ENCODE data around the gene GBP1. TPM values are rescaled to one million over a fixed set of nuclear protein-coding genes. Genes with fewer than 3 reads are reported as not detected.
"Not testable (repeated sequence)": the region's sequence is repeated elsewhere in the genome, so short reads cannot be mapped to it uniquely, and the experiment has no call there.

GBP1 gene
- total and polyA plus RNA-seq, 2 donors, result 44.1 to 53.0 TPM

DNA sequence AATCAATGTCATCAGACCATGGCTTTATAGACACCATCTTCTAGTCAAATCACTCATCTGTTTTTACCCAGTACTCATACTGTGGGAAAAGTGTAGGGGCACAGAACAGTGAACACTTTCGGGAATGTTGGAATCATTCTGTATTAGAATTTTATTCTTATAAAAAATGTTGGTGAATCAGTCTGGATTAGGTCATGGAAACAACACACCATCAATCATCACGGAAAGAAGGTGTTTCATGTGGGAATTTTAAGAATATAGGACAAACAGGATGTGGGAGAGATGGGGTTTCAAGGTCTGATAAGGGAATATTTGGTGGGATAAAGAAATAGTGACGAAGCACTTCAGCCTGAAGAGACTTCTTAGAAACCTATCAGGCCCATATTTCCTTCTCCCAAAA is 17.3 kb downstream of the GBP1 start:
- peaks cover 0 to 2% of the 10 kb centered on the region in 2 donors for H3K36me3 ChIP-seq (ENCODE audit: control insufficient read depth in 2 of 2, insufficient read depth in 2 of 2, low read length in 1 of 2)
- no peak for DNase-seq (ENCODE audit: low read depth in 6 of 9, low spot score in 9 of 9)
- 75% methylated on average over 3 of the region's 3 CpGs for WGBS

DNA sequence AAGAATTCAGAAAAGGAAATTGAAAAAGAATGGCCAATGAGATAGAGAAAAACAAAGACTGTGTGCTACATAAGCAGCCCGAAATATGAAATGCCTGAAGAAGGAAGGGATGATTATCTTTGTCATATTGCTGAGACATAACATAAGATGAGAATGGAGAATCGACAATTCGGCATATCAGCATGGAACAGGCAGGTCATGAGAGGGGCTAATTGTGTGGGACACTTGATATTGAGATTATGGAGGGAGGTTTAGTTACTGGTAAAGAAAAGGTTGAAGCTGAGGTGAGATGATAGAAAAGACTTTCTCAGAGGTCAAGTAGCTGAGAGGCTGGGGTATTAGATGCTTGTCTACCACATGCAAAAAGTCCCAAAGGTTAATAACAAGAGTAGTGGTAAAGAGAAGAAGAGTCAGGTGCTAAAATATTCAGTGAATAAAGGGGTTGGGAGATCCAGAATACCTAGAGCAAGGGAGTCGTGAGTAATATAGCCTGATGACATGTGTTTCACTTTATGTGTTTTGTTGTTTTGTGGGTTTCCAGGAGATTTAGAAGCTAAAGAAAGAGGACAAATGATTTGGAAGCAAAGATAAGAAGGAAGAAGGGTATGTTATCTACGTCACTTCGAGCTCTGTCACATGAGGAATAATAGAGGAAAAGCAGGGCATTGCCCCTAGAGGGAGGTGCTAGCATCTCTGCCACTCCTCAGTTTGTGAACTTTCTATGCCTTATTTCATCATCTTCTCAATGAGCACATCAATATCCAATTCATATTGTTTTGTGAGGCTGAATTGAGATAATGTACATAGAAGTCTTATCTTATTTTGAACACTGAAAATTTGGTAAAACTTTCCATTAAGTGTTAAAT is 18.5 kb downstream of the GBP1 start:
- not testable (repeated sequence) for H3K27ac ChIP-seq (ENCODE audit: low read depth in 1 of 2, low read length in 1 of 2); DNase-seq (ENCODE audit: low read depth in 6 of 9, low spot score in 9 of 9); H3K27me3 ChIP-seq (ENCODE audit: control insufficient read depth in 2 of 2, insufficient read depth in 1 of 2, low read length in 1 of 2); H3K36me3 ChIP-seq (ENCODE audit: control insufficient read depth in 2 of 2, insufficient read depth in 2 of 2, low read length in 1 of 2); H3K4me1 ChIP-seq (ENCODE audit: control insufficient read depth in 2 of 2, insufficient read depth in 2 of 2, low read length in 2 of 2); H3K4me3 ChIP-seq (ENCODE audit: low read length in 2 of 2)
- H3K9me3 ChIP-seq (ENCODE audit: control insufficient read depth in 2 of 2, insufficient read depth in 1 of 2, low read length in 1 of 2), result peaks cover 2 to 19% of the 10 kb centered on the region in 2 donors
- 95% methylated on average over 6 of the region's 6 CpGs for WGBS

More for the DNA sequence above, 17.3 kb downstream of the GBP1 start:
- H3K27ac ChIP-seq (ENCODE audit: low read depth in 1 of 2, low read length in 1 of 2), result no peak overlapping the region
- no peaks in the 10 kb centered on the region for H3K4me1 ChIP-seq (ENCODE audit: control insufficient read depth in 2 of 2, insufficient read depth in 2 of 2, low read length in 2 of 2)
- no peaks in the 10 kb centered on the region for H3K27me3 ChIP-seq (ENCODE audit: control insufficient read depth in 2 of 2, insufficient read depth in 1 of 2, low read length in 1 of 2)
- H3K4me3 ChIP-seq (ENCODE audit: low read length in 2 of 2), result no peak overlapping the region
- H3K9me3 ChIP-seq (ENCODE audit: control insufficient read depth in 2 of 2, insufficient read depth in 1 of 2, low read length in 1 of 2), result peaks cover 0 to 14% of the 10 kb centered on the region in 2 donors

DNA sequence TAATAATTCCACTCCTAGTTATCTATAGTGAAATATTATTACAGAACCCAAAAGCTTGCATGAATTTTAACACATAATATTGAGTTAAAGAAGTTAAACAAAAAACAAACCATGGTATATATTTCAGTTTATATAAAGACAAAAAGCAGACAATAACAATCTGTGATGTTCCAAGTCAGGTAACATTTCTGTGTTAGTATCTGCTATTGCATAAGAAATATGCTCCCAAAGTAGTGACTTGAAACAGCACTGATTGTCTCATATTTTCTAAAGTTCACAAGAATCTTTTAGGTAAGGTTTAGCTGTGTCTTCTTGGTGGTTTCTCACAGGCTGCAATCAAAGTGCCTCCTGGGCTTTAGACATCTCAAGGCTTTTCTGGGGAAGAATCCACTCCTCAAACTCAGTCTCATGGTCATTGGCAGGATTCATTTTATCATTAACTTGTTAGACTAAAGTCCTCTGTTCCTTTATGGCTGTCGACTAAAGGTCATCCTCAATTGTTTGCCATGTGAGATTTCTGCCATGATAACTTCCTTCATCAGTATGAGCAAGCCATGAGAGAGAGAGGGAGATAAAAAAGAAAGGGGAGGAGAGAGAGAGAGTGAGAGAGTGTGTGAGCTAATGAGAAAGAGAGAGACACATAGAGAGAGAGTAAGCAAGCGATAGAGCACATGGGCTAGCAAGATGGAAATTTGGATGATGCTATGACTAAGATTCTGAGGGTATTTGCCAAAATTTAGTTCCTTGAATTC is 19.9 kb downstream of the GBP1 start:
- Histone ChIP-seq H3K27me3 (ENCODE audit: control insufficient read depth in 2 of 2, insufficient read depth in 1 of 2, low read length in 1 of 2) (no peaks in the 10 kb centered on the region), H3K9me3 (ENCODE audit: control insufficient read depth in 2 of 2, insufficient read depth in 1 of 2, low read length in 1 of 2) (peaks cover 2 to 19% of the 10 kb centered on the region in 2 donors), H3K4me1 (ENCODE audit: control insufficient read depth in 2 of 2, insufficient read depth in 2 of 2, low read length in 2 of 2) (no peaks in the 10 kb centered on the region), H3K27ac (ENCODE audit: low read depth in 1 of 2, low read length in 1 of 2) (no peak overlapping the region), H3K36me3 (ENCODE audit: control insufficient read depth in 2 of 2, insufficient read depth in 2 of 2, low read length in 1 of 2) (no peaks in the 10 kb centered on the region), H3K4me3 (ENCODE audit: low read length in 2 of 2) (no peak overlapping the region)
- DNase-seq (ENCODE audit: low read depth in 6 of 9, low spot score in 9 of 9), result no peak
- WGBS, result 96% methylated on average over 2 of the region's 2 CpGs

DNA sequence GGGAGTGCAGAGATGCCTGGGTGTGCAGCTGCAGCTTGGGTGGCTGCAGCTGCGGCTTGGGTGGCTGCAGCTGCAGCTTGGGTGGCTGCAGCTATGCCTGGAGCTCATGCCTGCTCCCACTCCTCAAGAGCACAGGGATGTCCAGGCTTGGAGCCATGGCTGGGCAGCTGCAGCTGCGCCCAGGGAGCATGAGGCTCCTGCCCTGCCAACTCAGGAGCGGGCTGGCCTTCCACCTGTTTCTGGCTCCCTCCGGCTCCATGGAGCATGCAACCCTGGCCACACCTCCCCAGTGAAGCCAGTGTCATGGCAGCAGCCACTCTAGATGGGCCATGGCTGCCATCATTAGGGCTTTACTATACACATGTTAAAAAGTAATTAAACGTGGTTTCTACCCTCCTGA is 21.1 kb downstream of the GBP1 start:
- 90% methylated on average over 5 of the region's 5 CpGs for WGBS
- Histone ChIP-seq H3K27ac (ENCODE audit: low read depth in 1 of 2, low read length in 1 of 2) (no peak overlapping the region), H3K27me3 (ENCODE audit: control insufficient read depth in 2 of 2, insufficient read depth in 1 of 2, low read length in 1 of 2) (no peaks in the 10 kb centered on the region), H3K36me3 (ENCODE audit: control insufficient read depth in 2 of 2, insufficient read depth in 2 of 2, low read length in 1 of 2) (no peaks in the 10 kb centered on the region), H3K9me3 (ENCODE audit: control insufficient read depth in 2 of 2, insufficient read depth in 1 of 2, low read length in 1 of 2) (peaks cover 2 to 22% of the 10 kb centered on the region in 2 donors), H3K4me3 (ENCODE audit: low read length in 2 of 2) (no peak overlapping the region), H3K4me1 (ENCODE audit: control insufficient read depth in 2 of 2, insufficient read depth in 2 of 2, low read length in 2 of 2) (no peaks in the 10 kb centered on the region)
- no peak for DNase-seq (ENCODE audit: low read depth in 6 of 9, low spot score in 9 of 9)

DNA sequence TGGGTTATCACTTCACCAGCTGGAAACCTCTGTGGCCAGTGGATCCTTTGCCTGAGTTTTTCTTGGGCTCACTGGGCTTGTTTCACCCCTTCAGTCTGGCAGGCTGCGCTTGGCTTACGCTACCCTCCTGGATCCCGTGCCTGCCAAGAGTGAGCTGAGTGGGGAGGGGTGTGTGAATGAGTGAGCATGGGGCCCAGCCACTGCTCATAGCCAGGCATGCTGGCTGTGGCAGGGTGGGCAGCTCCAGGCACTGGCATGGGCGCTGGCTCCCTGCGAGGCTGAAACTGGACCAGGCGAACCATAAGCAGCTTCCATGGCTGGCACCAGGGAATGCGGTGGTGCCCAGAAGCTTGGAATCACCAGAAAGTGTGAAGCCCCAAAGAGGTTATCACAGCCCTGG is 22.5 kb downstream of the GBP1 start:
- H3K4me1 ChIP-seq (ENCODE audit: control insufficient read depth in 2 of 2, insufficient read depth in 2 of 2, low read length in 2 of 2), result no peaks in the 10 kb centered on the region
- WGBS, result 95% methylated on average over 7 of the region's 7 CpGs
- H3K9me3 ChIP-seq (ENCODE audit: control insufficient read depth in 2 of 2, insufficient read depth in 1 of 2, low read length in 1 of 2), result peaks cover 2 to 22% of the 10 kb centered on the region in 2 donors
- no peak for DNase-seq (ENCODE audit: low read depth in 6 of 9, low spot score in 9 of 9)
- no peak overlapping the region for H3K27ac ChIP-seq (ENCODE audit: low read depth in 1 of 2, low read length in 1 of 2)
- no peaks in the 10 kb centered on the region for H3K27me3 ChIP-seq (ENCODE audit: control insufficient read depth in 2 of 2, insufficient read depth in 1 of 2, low read length in 1 of 2)
- H3K4me3 ChIP-seq (ENCODE audit: low read length in 2 of 2), result no peak overlapping the region
- H3K36me3 ChIP-seq (ENCODE audit: control insufficient read depth in 2 of 2, insufficient read depth in 2 of 2, low read length in 1 of 2), result no peaks in the 10 kb centered on the region

DNA sequence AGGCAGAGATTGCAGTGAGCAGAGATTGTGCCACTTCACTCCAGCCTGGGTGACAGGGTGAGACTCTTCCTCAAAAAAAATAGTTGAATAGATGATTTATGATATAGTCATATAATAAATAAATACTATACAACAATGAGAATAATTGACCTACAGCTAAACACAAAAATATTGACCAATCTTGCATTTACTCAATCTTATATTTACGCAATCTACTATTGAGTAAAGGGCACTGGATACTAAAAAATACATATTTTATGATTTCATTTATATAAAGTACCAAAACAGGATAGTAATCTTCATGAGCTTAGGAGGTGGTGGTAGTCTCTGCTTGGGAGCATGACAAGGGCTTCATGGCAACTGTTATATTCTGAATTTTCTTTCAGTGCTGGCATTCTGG is 23.3 kb downstream of the GBP1 start:
- H3K9me3 ChIP-seq (ENCODE audit: control insufficient read depth in 2 of 2, insufficient read depth in 1 of 2, low read length in 1 of 2), result peaks cover 2 to 22% of the 10 kb centered on the region in 2 donors
- no peaks in the 10 kb centered on the region for H3K36me3 ChIP-seq (ENCODE audit: control insufficient read depth in 2 of 2, insufficient read depth in 2 of 2, low read length in 1 of 2)
- WGBS, result 98% methylated on average over 1 of the region's 1 CpG
- H3K27ac ChIP-seq (ENCODE audit: low read depth in 1 of 2, low read length in 1 of 2), result no peak overlapping the region
- H3K4me3 ChIP-seq (ENCODE audit: low read length in 2 of 2), result no peak overlapping the region
- DNase-seq (ENCODE audit: low read depth in 6 of 9, low spot score in 9 of 9), result no peak
- no peaks in the 10 kb centered on the region for H3K27me3 ChIP-seq (ENCODE audit: control insufficient read depth in 2 of 2, insufficient read depth in 1 of 2, low read length in 1 of 2)
- H3K4me1 ChIP-seq (ENCODE audit: control insufficient read depth in 2 of 2, insufficient read depth in 2 of 2, low read length in 2 of 2), result no peaks in the 10 kb centered on the region

DNA sequence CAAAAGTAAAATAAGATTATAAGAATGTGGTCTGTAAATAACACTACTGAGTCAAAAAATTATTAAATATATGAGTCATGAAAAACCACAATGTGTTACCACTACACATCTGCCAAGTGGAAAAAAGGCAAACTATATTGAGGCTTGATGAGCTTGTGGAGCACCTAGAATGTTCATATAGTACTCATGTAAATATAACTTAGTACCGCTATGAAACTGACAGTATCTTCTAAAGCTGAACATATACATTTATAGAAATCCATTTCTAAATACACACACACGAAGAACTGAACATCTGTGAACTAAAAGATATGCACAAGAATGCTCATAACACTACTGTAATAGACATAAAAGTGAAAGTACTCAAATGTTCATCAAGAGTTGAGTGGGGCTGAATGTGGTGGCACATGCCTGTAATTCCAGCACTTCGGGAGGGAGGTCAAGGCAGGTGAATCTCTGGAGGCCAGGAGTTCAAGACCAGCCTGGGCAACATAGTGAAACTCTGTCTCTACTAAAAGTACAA is 23.8 kb downstream of the GBP1 start:
- DNase-seq (ENCODE audit: low read depth in 6 of 9, low spot score in 9 of 9), result no peak

DNA sequence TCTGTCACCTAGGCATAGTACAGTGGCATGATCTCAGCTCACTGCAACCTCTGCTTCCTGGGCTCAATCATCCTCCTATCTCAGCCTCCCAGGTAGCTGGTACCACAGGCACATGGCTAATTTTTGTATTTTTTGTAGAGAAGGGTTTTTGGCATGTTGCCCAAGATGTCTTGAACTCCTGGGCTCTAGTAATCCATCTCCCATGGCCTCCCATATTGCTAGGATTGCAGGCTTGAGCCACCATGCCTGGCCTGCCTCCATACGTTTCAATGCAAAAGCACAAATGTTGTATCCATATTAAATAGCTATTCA is 24.7 kb downstream of the GBP1 start:
- H3K4me3 ChIP-seq (ENCODE audit: low read length in 2 of 2), result no peak overlapping the region
- no peak for DNase-seq (ENCODE audit: low read depth in 6 of 9, low spot score in 9 of 9)
- H3K27me3 ChIP-seq (ENCODE audit: control insufficient read depth in 2 of 2, insufficient read depth in 1 of 2, low read length in 1 of 2), result no peaks in the 10 kb centered on the region
- no peak overlapping the region for H3K27ac ChIP-seq (ENCODE audit: low read depth in 1 of 2, low read length in 1 of 2)
- no peaks in the 10 kb centered on the region for H3K36me3 ChIP-seq (ENCODE audit: control insufficient read depth in 2 of 2, insufficient read depth in 2 of 2, low read length in 1 of 2)
- peaks cover 2 to 22% of the 10 kb centered on the region in 2 donors for H3K9me3 ChIP-seq (ENCODE audit: control insufficient read depth in 2 of 2, insufficient read depth in 1 of 2, low read length in 1 of 2)
- H3K4me1 ChIP-seq (ENCODE audit: control insufficient read depth in 2 of 2, insufficient read depth in 2 of 2, low read length in 2 of 2), result no peaks in the 10 kb centered on the region
- WGBS, result 98% methylated on average over 1 of the region's 1 CpG

More for the DNA sequence above, 23.8 kb downstream of the GBP1 start:
- Histone ChIP-seq H3K27ac (ENCODE audit: low read depth in 1 of 2, low read length in 1 of 2) (no peak overlapping the region), H3K4me1 (ENCODE audit: control insufficient read depth in 2 of 2, insufficient read depth in 2 of 2, low read length in 2 of 2) (no peaks in the 10 kb centered on the region), H3K4me3 (ENCODE audit: low read length in 2 of 2) (no peak overlapping the region), H3K9me3 (ENCODE audit: control insufficient read depth in 2 of 2, insufficient read depth in 1 of 2, low read length in 1 of 2) (peaks cover 2 to 22% of the 10 kb centered on the region in 2 donors), H3K36me3 (ENCODE audit: control insufficient read depth in 2 of 2, insufficient read depth in 2 of 2, low read length in 1 of 2) (no peaks in the 10 kb centered on the region), H3K27me3 (ENCODE audit: control insufficient read depth in 2 of 2, insufficient read depth in 1 of 2, low read length in 1 of 2) (no peaks in the 10 kb centered on the region)
- WGBS, result 93% methylated on average over 3 of the region's 3 CpGs

DNA sequence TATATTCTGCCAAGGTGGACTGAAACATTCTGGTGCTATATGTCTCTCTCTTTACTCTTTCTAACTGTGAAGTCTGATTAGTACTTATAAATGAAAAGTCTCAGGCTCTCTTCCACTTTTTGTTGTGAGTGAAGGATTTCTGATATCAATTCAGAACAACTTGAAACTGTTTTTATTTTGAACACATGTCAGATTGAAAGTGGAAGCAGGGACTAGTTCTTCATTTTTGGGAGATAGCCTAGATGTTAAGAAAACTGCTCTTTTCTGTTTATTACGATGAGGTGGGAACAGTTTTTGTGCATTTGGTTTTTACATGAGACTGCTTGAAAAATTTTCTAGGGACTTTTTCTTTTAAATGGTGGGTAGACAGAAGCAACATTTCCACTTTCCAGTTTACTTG is 27.8 kb downstream of the GBP1 start:
- no peak for DNase-seq (ENCODE audit: low read depth in 6 of 9, low spot score in 9 of 9)

More for the DNA sequence above, 27.8 kb downstream of the GBP1 start:
- Histone ChIP-seq H3K9me3 (ENCODE audit: control insufficient read depth in 2 of 2, insufficient read depth in 1 of 2, low read length in 1 of 2) (peaks cover 0 to 8% of the 10 kb centered on the region in 2 donors), H3K27me3 (ENCODE audit: control insufficient read depth in 2 of 2, insufficient read depth in 1 of 2, low read length in 1 of 2) (no peaks in the 10 kb centered on the region), H3K27ac (ENCODE audit: low read depth in 1 of 2, low read length in 1 of 2) (no peak overlapping the region), H3K4me1 (ENCODE audit: control insufficient read depth in 2 of 2, insufficient read depth in 2 of 2, low read length in 2 of 2) (no peaks in the 10 kb centered on the region), H3K36me3 (ENCODE audit: control insufficient read depth in 2 of 2, insufficient read depth in 2 of 2, low read length in 1 of 2) (no peaks in the 10 kb centered on the region), H3K4me3 (ENCODE audit: low read length in 2 of 2) (no peak overlapping the region)
- WGBS, result 87% methylated on average over 1 of the region's 1 CpG

Data from thymus (tissue), 11 donors.